K562 (cell line): ENCODE data around the gene PRIM1. TPM values are rescaled to one million over a fixed set of nuclear protein-coding genes. Genes with fewer than 3 reads are reported as not detected.

Source experiments
- AFF4 ChIP-seq: sonication (generic); formaldehyde crosslinking; IDR thresholded peaks from 2 replicates; pipeline ENCODE4 v1.8.0; 2023; ENCODE audit warnings: mild to moderate bottlenecking, missing genetic modification reagents
- ARID3A ChIP-seq: IDR thresholded peaks from 2 replicates; pipeline ENCODE4 v1.6.1; 2012; ENCODE audit warnings: low read depth, low read length, improper control_type of control experiment, borderline replicate concordance
- CREB5 ChIP-seq: fragments of 250-450 bp; sonication (Bioruptor Pico); IDR thresholded peaks from 2 replicates; pipeline ENCODE4 v1.5.0; 2020; ENCODE audit warnings: mild to moderate bottlenecking
- DLX4 ChIP-seq: fragments of 250-450 bp; sonication (Bioruptor Pico); IDR thresholded peaks from 2 replicates; pipeline ENCODE4 v1.6.1; 2021; ENCODE audit warnings: mild to moderate bottlenecking
- HCFC1 ChIP-seq: IDR thresholded peaks from 2 replicates; pipeline ENCODE4 v1.6.1; 2012; ENCODE audit warnings: low read depth, low read length, improper control_type of control experiment
- MIER1 ChIP-seq: fragments of 450-650 bp; IDR thresholded peaks from 2 replicates; pipeline ENCODE4 v1.6.1; 2016; ENCODE audit warnings: antibody characterized with exemption, mild to moderate bottlenecking, low read depth
- MTA3 ChIP-seq: fragments of 450-650 bp; formaldehyde crosslinking; IDR thresholded peaks from 2 replicates; pipeline ENCODE4 v1.6.1; 2017; ENCODE audit warnings: mild to moderate bottlenecking, borderline replicate concordance
- POLR3A ChIP-seq: IDR thresholded peaks from 2 replicates; pipeline ENCODE4 v1.6.1; 2011; ENCODE audit warnings: borderline replicate concordance, mild to moderate bottlenecking, moderate library complexity; ENCODE audit not compliant: insufficient read length, insufficient read depth; ENCODE audit errors: extremely low read depth
- SFPQ ChIP-seq: fragments of 200-400 bp; formaldehyde crosslinking; IDR thresholded peaks from 2 replicates; pipeline ENCODE4 v1.6.1; 2017; ENCODE audit warnings: mild to moderate bottlenecking, low read depth, low read length, moderate library complexity
- SMARCA5 ChIP-seq: fragments of 450-650 bp; IDR thresholded peaks from 2 replicates; pipeline ENCODE4 v1.6.1; 2016
- SP2 ChIP-seq: IDR thresholded peaks from 2 replicates; pipeline ENCODE4 v1.6.1; 2011; ENCODE audit warnings: mild to moderate bottlenecking, low read depth, low read length, moderate library complexity; ENCODE audit not compliant: poor library complexity, severe bottlenecking; ENCODE audit errors: extremely low read depth
- SRSF9 ChIP-seq: fragments of 200-400 bp; formaldehyde crosslinking; IDR thresholded peaks from 2 replicates; pipeline ENCODE4 v1.6.1; 2017; ENCODE audit warnings: low read depth, low read length, borderline replicate concordance
- ZBTB49 ChIP-seq: sonication (generic); formaldehyde crosslinking; IDR thresholded peaks from 2 replicates; pipeline ENCODE4 v1.8.0; 2022; ENCODE audit warnings: missing genetic modification reagents, mild to moderate bottlenecking, borderline replicate concordance
- polyA plus RNA-seq, 8 experiments: library from polyadenylated mRNA; depleted of rRNA in 4 of 8; stranded (reverse) in 5 of 8; unstranded in 3 of 8; fragments of >200 nt; fragmentation: Nextera tagmentation in 2 of 8; fragmentation: Illumina TruSeq in 1 of 8; extraction: Ambion mirVana in 2 of 8; extraction: Trizol in 1 of 8; gene quantifications; 2 replicates each; pipeline versions ENCODE4 v1.2.1 to v1.2.3, GENCODE V29; 2011 to 2014; ENCODE audit warnings: inconsistent platforms in 1 of 8, missing spikeins in 1 of 8
- total RNA-seq, 7 experiments: library from RNA; depleted of rRNA in 6 of 7; stranded (reverse); fragments of >200 nt in 6 of 7; fragmentation: Illumina TruSeq in 2 of 7; extraction: Trizol in 2 of 7; gene quantifications; 2 replicates each; pipeline versions ENCODE4 v1.2.1 to v1.2.3, GENCODE V29; 2011 to 2021; ENCODE audit warnings: low replicate concordance in 1 of 7

Gene PRIM1
- total and polyA plus RNA-seq, 9 of the 15 experiments (the other 6 are each of a cell fraction or from before 2014, with no cell fraction given) = 67.2 to 179 (median 140) TPM

- no peak for TF ChIP-seq HCFC1
- no peak for TF ChIP-seq SP2
- no peak for TF ChIP-seq POLR3A
- TF ChIP-seq SFPQ = no peak
- no peak for TF ChIP-seq CREB5 (CRISPR knock-in tag)
- TF ChIP-seq SRSF9 = no peak
- TF ChIP-seq DLX4 (CRISPR knock-in tag) = no peak
- no peak for TF ChIP-seq ZBTB49 (CRISPR knock-in tag)
- no peak; the same call in 1 of the 2 replicates for TF ChIP-seq SMARCA5
- 0 out of 2 replicates have a peak, but pooled peaks have one; percentile 32 for TF ChIP-seq MTA3
- TF ChIP-seq MIER1 = no peak
- TF ChIP-seq ARID3A = no peak
- TF ChIP-seq AFF4 (CRISPR knock-in tag) = no peak
Measured at GRCh38 chr12:56695327-56696101, 56.6 kb downstream of the PRIM1 start (continued).
